Measurements from ENCODE around the gene NDUFAF8. TPM values are rescaled to one million over a fixed set of nuclear protein-coding genes. Genes with fewer than 3 reads are reported as not detected.

The NDUFAF8 gene
- total RNA-seq, 2 experiments from 2014 or later: 72.3 to 75.4 TPM

- POLR2A ChIA-PET: interaction anchor here (0.5 kb wide), 1 partner anchor 333 kb away, joined by 3 read pairs; no protein-coding TSS in a partner anchor
- TF ChIP-seq CTCF (IDR thresholded peaks at IDR 0.05): no peak
- H3K36me3 Mint-ChIP-seq (ENCODE audit: low read depth): peaks cover 11% of the 10 kb centered on the region
- ATAC-seq: no peak
- intact Hi-C loops (cut with micrococcal nuclease): loop anchor here (5.0 kb wide), 1 partner anchor 231 kb away; no protein-coding TSS in a partner anchor
- H3K9me3 Mint-ChIP-seq: no peaks in the 10 kb centered on the region
- CTCF ChIA-PET: interaction anchor here (1.3 kb wide), 1 partner anchor 234 kb away, joined by 3 read pairs; no protein-coding TSS in a partner anchor
- no peak overlapping the region for H3K27ac Mint-ChIP-seq
- H3K4me3 Mint-ChIP-seq: no peak overlapping the region
- no peaks in the 10 kb centered on the region for H3K27me3 Mint-ChIP-seq
- no peak for DNase-seq
- peaks cover 11% of the 10 kb centered on the region for H3K4me1 Mint-ChIP-seq (ENCODE audit: low read depth)
Measured at GRCh38 chr17:81251094-81251708, 12.1 kb downstream of the NDUFAF8 start.

- intact Hi-C loops (cut with micrococcal nuclease): loop anchor here (5.0 kb wide), 1 partner anchor 230 kb away; no protein-coding TSS in a partner anchor
- Mint-ChIP-seq H3K4me1 (ENCODE audit: low read depth) (peaks cover 11% of the 10 kb centered on the region), H3K27me3 (no peaks in the 10 kb centered on the region), H3K36me3 (ENCODE audit: low read depth) (peaks cover 11% of the 10 kb centered on the region), H3K4me3 (no peak overlapping the region), H3K27ac (no peak overlapping the region), H3K9me3 (no peaks in the 10 kb centered on the region)
- DNase-seq (peak; percentile 40), ATAC-seq (no peak)
- CTCF ChIA-PET: interaction anchor here (1.2 to 1.3 kb wide), 2 partner anchors 16 to 233 kb away, joined by 3 to 4 read pairs; no protein-coding TSS in a partner anchor
- POLR2A ChIA-PET: interaction anchor here (0.5 to 1.4 kb wide), 2 partner anchors 25 to 332 kb away, joined by 3 read pairs; no protein-coding TSS in a partner anchor
- TF ChIP-seq CTCF (IDR thresholded peaks at IDR 0.05): no peak
Measured at GRCh38 chr17:81251709-81252301, 12.7 kb downstream of the NDUFAF8 start.

GRCh38 chr17:81252326-81252986 lies 13.3 kb downstream of the NDUFAF8 start:
- Mint-ChIP-seq H3K4me1 (ENCODE audit: low read depth) (peaks cover 11% of the 10 kb centered on the region), H3K9me3 (no peaks in the 10 kb centered on the region), H3K36me3 (ENCODE audit: low read depth) (peaks cover 11% of the 10 kb centered on the region), H3K4me3 (no peak overlapping the region), H3K27me3 (no peaks in the 10 kb centered on the region), H3K27ac (no peak overlapping the region)
- CTCF ChIA-PET: interaction anchor here (0.6 to 2.3 kb wide), 15 partner anchors 10 to 348 kb away, joined by 3 to 21 read pairs (median 3); partner anchors contain the start of gene SLC38A10
- DNase-seq: no peak
- ATAC-seq: no peak
- POLR2A ChIA-PET: interaction anchor here (0.7 to 1.4 kb wide), 2 partner anchors 25 to 37 kb away, joined by 3 read pairs; no protein-coding TSS in a partner anchor
- no peak for TF ChIP-seq CTCF (IDR thresholded peaks at IDR 0.05)
- intact Hi-C loops (cut with micrococcal nuclease): loop anchor here (5.0 kb wide), 1 partner anchor 230 kb away; no protein-coding TSS in a partner anchor

- H3K36me3 Mint-ChIP-seq (ENCODE audit: low read depth): peaks cover 11% of the 10 kb centered on the region
- H3K27ac Mint-ChIP-seq: no peak overlapping the region
- intact Hi-C loops (cut with micrococcal nuclease): loop anchor here (5.0 kb wide), 1 partner anchor 229 kb away; no protein-coding TSS in a partner anchor
- ChIA-PET POLR2A (interaction anchor here (0.7 to 1.4 kb wide), 2 partner anchors 26 to 36 kb away, joined by 3 read pairs; no protein-coding TSS in a partner anchor), CTCF (interaction anchor here (0.6 to 2.3 kb wide), 15 partner anchors 10 to 347 kb away, joined by 3 to 21 read pairs (median 3); partner anchors contain the start of gene SLC38A10)
- no peaks in the 10 kb centered on the region for H3K27me3 Mint-ChIP-seq
- H3K4me1 Mint-ChIP-seq (ENCODE audit: low read depth): peaks cover 11% of the 10 kb centered on the region
- H3K9me3 Mint-ChIP-seq: no peaks in the 10 kb centered on the region
- no peak overlapping the region for H3K4me3 Mint-ChIP-seq
- ATAC-seq (peak; percentile 4), DNase-seq (no peak)
- TF ChIP-seq CTCF (IDR thresholded peaks at IDR 0.05): no peak
Measured at GRCh38 chr17:81252987-81253329, 13.8 kb downstream of the NDUFAF8 start.
